Endothelial cell of umbilical vein (primary cell): ENCODE results near the gene TNS4.

Source experiments
- EZH2 ChIP-seq: IDR thresholded peaks from 2 replicates; pipeline ENCODE4 v1.6.1; 2012; ENCODE audit warnings: borderline replicate concordance, low read depth, mild to moderate bottlenecking, moderate library complexity, low read length, inconsistent platforms; ENCODE audit not compliant: severe bottlenecking
- FOS ChIP-seq: IDR thresholded peaks from 2 replicates; pipeline ENCODE4 v1.6.1; 2011; ENCODE audit warnings: mild to moderate bottlenecking, low read length, moderate library complexity, borderline replicate concordance; ENCODE audit not compliant: insufficient read depth
- GATA2 ChIP-seq: IDR thresholded peaks from 2 replicates; pipeline ENCODE4 v1.7.0; 2011; ENCODE audit warnings: low read depth, mild to moderate bottlenecking, moderate library complexity, mixed read lengths, low read length; ENCODE audit not compliant: insufficient read length, insufficient read depth
- JUN ChIP-seq: IDR thresholded peaks from 2 replicates; pipeline ENCODE4 v1.6.1; 2011; ENCODE audit warnings: borderline replicate concordance, low read depth; ENCODE audit not compliant: insufficient read length, insufficient read depth
- MYC ChIP-seq: IDR thresholded peaks from one replicate; pipeline ENCODE4 v1.6.1; 2011; ENCODE audit warnings: mild to moderate bottlenecking, low read depth, low read length
- POLR2A ChIP-seq: IDR thresholded peaks from 2 replicates; pipeline ENCODE4 v1.6.1; 2012; ENCODE audit warnings: low read depth, mild to moderate bottlenecking, control low read depth, low read length
- POLR2AphosphoS5 ChIP-seq: IDR thresholded peaks from 2 replicates; pipeline ENCODE4 v1.6.1; 2012; ENCODE audit warnings: low read depth, mild to moderate bottlenecking, control low read depth, low read length, moderate library complexity; ENCODE audit not compliant: insufficient read depth
- TF ChIP-seq, protein P1 (sequence below), 2 donors: IDR thresholded peaks; 1 replicate in 1 of 2; 2 replicates in 1 of 2; pipeline ENCODE4 v1.5.1; 2011; ENCODE audit warnings: low read length in 2 of 2, mild to moderate bottlenecking in 2 of 2, moderate library complexity in 2 of 2, control low read depth in 1 of 2, inconsistent platforms in 1 of 2, low read depth in 1 of 2; ENCODE audit not compliant: insufficient read depth in 1 of 2; ENCODE audit errors: extremely low read depth in 1 of 2
- TF ChIP-seq, protein P2 (sequence below): IDR thresholded peaks from 2 replicates; pipeline ENCODE4 v1.6.1; 2011; ENCODE audit not compliant: insufficient read depth, insufficient read length

DNA sequence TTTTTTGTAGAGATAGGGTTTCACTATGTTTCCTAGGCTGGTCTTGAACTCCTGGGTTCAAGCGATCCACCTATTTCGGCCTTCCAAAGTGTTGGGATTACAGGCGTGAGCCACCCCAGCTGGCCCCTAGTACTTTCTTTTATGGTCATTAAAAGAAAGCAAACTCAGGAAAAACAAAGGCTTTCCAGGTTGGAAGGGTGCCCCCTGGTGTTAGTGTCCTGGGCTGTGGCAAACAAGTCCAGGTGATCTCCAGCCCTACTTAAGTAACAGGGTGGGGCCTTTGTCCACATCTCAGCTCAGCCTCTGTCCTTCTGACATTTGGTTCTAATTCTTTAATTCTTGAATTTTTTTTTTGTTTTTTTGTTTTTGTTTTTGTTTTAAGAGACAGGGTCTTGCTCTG, 51.2 kb downstream of the TNS4 start:
- TF ChIP-seq, protein P1, sequence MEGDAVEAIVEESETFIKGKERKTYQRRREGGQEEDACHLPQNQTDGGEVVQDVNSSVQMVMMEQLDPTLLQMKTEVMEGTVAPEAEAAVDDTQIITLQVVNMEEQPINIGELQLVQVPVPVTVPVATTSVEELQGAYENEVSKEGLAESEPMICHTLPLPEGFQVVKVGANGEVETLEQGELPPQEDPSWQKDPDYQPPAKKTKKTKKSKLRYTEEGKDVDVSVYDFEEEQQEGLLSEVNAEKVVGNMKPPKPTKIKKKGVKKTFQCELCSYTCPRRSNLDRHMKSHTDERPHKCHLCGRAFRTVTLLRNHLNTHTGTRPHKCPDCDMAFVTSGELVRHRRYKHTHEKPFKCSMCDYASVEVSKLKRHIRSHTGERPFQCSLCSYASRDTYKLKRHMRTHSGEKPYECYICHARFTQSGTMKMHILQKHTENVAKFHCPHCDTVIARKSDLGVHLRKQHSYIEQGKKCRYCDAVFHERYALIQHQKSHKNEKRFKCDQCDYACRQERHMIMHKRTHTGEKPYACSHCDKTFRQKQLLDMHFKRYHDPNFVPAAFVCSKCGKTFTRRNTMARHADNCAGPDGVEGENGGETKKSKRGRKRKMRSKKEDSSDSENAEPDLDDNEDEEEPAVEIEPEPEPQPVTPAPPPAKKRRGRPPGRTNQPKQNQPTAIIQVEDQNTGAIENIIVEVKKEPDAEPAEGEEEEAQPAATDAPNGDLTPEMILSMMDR (IDR thresholded peaks at IDR 0.05; ENCODE audit: extremely low read depth in 1 of 2, insufficient read depth in 1 of 2, low read depth in 1 of 2, low read length in 2 of 2) = peak; percentile 64 to 75
- no peak for TF ChIP-seq POLR2A
- TF ChIP-seq, protein P2, sequence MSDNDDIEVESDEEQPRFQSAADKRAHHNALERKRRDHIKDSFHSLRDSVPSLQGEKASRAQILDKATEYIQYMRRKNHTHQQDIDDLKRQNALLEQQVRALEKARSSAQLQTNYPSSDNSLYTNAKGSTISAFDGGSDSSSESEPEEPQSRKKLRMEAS = no peak
- TF ChIP-seq JUN = no peak
- TF ChIP-seq MYC = no peak
- no peak for TF ChIP-seq POLR2AphosphoS5
- no peak for TF ChIP-seq EZH2
- no peak for TF ChIP-seq FOS
- no peak for TF ChIP-seq GATA2
